Mesendoderm (in vitro differentiated cells): ENCODE data around the gene ANLN.
"Not testable (repeated sequence)": the region's sequence is repeated elsewhere in the genome, so short reads cannot be mapped to it uniquely, and the experiment has no call there.

Source experiments
- DNase-seq: peaks from one replicate; pipeline ENCODE4 v3.0.0; 2013
- H2AK5ac ChIP-seq: 2 replicates; pipeline ENCODE4 v1.6.1; 2013; ENCODE audit warnings: low read length, inconsistent platforms
- H2BK120ac ChIP-seq: 2 replicates; pipeline ENCODE4 v1.6.1; 2013; ENCODE audit warnings: low read depth, mild to moderate bottlenecking, low read length, moderate library complexity, mixed read lengths
- H2BK15ac ChIP-seq: replicated peaks from 2 replicates; pipeline ENCODE4 v1.6.1; 2013; ENCODE audit warnings: low read depth, mild to moderate bottlenecking, moderate library complexity
- H2BK5ac ChIP-seq: 2 replicates; pipeline ENCODE4 v1.6.1; 2013; ENCODE audit warnings: low read length, inconsistent platforms
- H3K18ac ChIP-seq: 2 replicates; pipeline ENCODE4 v1.6.1; 2013; ENCODE audit warnings: mild to moderate bottlenecking, low read length, mixed read lengths
- H3K23ac ChIP-seq: one replicate; pipeline ENCODE4 v1.6.1; 2013; ENCODE audit warnings: low read length
- H3K27ac ChIP-seq: 2 replicates; pipeline ENCODE4 v1.5.1; 2013; ENCODE audit warnings: low read depth, mild to moderate bottlenecking, inconsistent platforms, low read length, moderate library complexity
- H3K27me3 ChIP-seq: 2 replicates; pipeline ENCODE4 v1.6.1; 2013; ENCODE audit warnings: low read length, control low read depth, mild to moderate bottlenecking, inconsistent platforms; ENCODE audit not compliant: insufficient read depth, poor library complexity
- H3K36me3 ChIP-seq: 2 replicates; pipeline ENCODE4 v1.6.1; 2013; ENCODE audit warnings: low read length, inconsistent platforms; ENCODE audit not compliant: control insufficient read depth, insufficient read depth
- H3K4ac ChIP-seq: one replicate; pipeline ENCODE4 v1.6.1; 2013; ENCODE audit warnings: low read depth, mild to moderate bottlenecking, low read length, moderate library complexity
- H3K4me1 ChIP-seq: 2 replicates; pipeline ENCODE4 v1.6.1; 2013; ENCODE audit warnings: low read depth, low read length, inconsistent platforms; ENCODE audit not compliant: control insufficient read depth
- H3K4me2 ChIP-seq: 2 replicates; pipeline ENCODE4 v1.6.1; 2013; ENCODE audit warnings: low read length
- H3K4me3 ChIP-seq: 2 replicates; pipeline ENCODE4 v1.5.1; 2013; ENCODE audit warnings: mild to moderate bottlenecking, low read length
- H3K56ac ChIP-seq: one replicate; pipeline ENCODE4 v1.6.1; 2013; ENCODE audit warnings: low read length
- H3K79me1 ChIP-seq: 2 replicates; pipeline ENCODE4 v1.6.1; 2013; ENCODE audit warnings: low read length, inconsistent platforms
- H3K79me2 ChIP-seq: 2 replicates; pipeline ENCODE4 v1.6.1; 2013; ENCODE audit warnings: mild to moderate bottlenecking, low read length; ENCODE audit not compliant: control insufficient read depth, insufficient read depth
- H3K9ac ChIP-seq: 2 replicates; pipeline ENCODE4 v1.6.1; 2013; ENCODE audit warnings: low read length, inconsistent platforms
- H4K5ac ChIP-seq: one replicate; pipeline ENCODE4 v1.6.1; 2013; ENCODE audit warnings: low read length
- H4K8ac ChIP-seq: one replicate; pipeline ENCODE4 v1.6.1; 2013; ENCODE audit warnings: low read depth, mild to moderate bottlenecking, control low read depth, low read length, moderate library complexity
- WGBS: extraction: QIAGEN DNeasy Blood & Tissue Kit; methylation state at CpG from one replicate; pipeline ENCODE4 v1.1.7; 2013; ENCODE audit warnings: low lambda C conversion rate, missing lambda C conversion rate; ENCODE audit not compliant: insufficient coverage; ENCODE audit errors: extremely low coverage; 5-methylcytosine and 5-hydroxymethylcytosine counted together

ANLN gene

GRCh38 chr7:36462551-36463137, 73.0 kb downstream of the ANLN start:
- H2BK120ac ChIP-seq, result no peak overlapping the region
- H3K56ac ChIP-seq, result no peak overlapping the region
- no peak overlapping the region for H3K23ac ChIP-seq
- WGBS, result no CpG with 5 or more reads among the region's 6 CpGs
- no peaks in the 10 kb centered on the region for H3K36me3 ChIP-seq
- H2BK15ac ChIP-seq, result no peak overlapping the region
- no peak for DNase-seq
- peaks cover 3% of the 10 kb centered on the region for H3K4me1 ChIP-seq
- no peak overlapping the region for H4K8ac ChIP-seq
- no peak overlapping the region for H2BK5ac ChIP-seq
- no peak overlapping the region for H2AK5ac ChIP-seq
- H4K5ac ChIP-seq, result no peak overlapping the region
- no peak overlapping the region for H3K27ac ChIP-seq
- no peaks in the 10 kb centered on the region for H3K27me3 ChIP-seq
- H3K79me1 ChIP-seq, result no peaks in the 10 kb centered on the region
- no peak overlapping the region for H3K4ac ChIP-seq
- H3K9ac ChIP-seq, result no peak overlapping the region
- no peaks in the 10 kb centered on the region for H3K79me2 ChIP-seq
- H3K4me3 ChIP-seq, result no peak overlapping the region
- no peak overlapping the region for H3K18ac ChIP-seq
- H3K4me2 ChIP-seq, result no peak overlapping the region

DNA sequence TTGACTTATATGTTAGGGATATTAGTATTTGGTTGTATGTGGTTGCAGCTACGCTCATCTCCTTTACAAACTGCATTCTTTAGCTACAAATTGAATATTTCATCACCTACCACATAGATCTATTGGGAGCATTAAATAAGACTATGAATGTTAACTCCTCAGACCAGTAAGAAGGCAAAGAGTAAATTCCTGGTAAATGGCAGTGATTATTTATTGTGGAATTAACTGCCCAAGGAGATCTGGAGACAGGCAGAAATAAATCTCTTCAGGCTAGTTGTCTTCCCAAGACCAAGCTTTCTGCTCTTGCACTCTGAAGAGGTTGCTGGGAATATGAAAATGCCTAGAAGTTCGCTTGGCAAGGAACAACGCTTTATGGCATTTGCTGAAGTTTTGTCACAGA, 74.6 kb downstream of the ANLN start:
- Histone ChIP-seq H2BK120ac (no peak overlapping the region), H2AK5ac (no peak overlapping the region), H3K4me3 (no peak overlapping the region), H3K27me3 (no peaks in the 10 kb centered on the region), H3K79me1 (no peaks in the 10 kb centered on the region), H3K4me2 (no peak overlapping the region), H3K4ac (no peak overlapping the region), H3K18ac (no peak overlapping the region), H3K56ac (no peak overlapping the region), H3K79me2 (no peaks in the 10 kb centered on the region), H4K8ac (no peak overlapping the region), H2BK15ac (no peak overlapping the region), H3K23ac (no peak overlapping the region), H3K4me1 (peaks cover 2% of the 10 kb centered on the region), H4K5ac (no peak overlapping the region), H3K36me3 (no peaks in the 10 kb centered on the region), H3K27ac (no peak overlapping the region), H3K9ac (no peak overlapping the region), H2BK5ac (no peak overlapping the region)
- WGBS, result no CpG with 5 or more reads among the region's 3 CpGs
- no peak for DNase-seq

- not testable (repeated sequence) for H3K23ac ChIP-seq, H4K8ac ChIP-seq, H3K18ac ChIP-seq, H3K27me3 ChIP-seq, H3K4me2 ChIP-seq, H3K4me1 ChIP-seq, H3K9ac ChIP-seq, H4K5ac ChIP-seq, H2AK5ac ChIP-seq, H3K79me1 ChIP-seq, H3K27ac ChIP-seq, H2BK15ac ChIP-seq, H3K56ac ChIP-seq, H3K4me3 ChIP-seq, H3K36me3 ChIP-seq, DNase-seq, H2BK120ac ChIP-seq, H2BK5ac ChIP-seq, H3K4ac ChIP-seq, H3K79me2 ChIP-seq
- no CpG with 5 or more reads among the region's 5 CpGs for WGBS
These were observed 76.3 kb downstream of the ANLN start for GRCh38 chr7:36466001-36466400.

DNA sequence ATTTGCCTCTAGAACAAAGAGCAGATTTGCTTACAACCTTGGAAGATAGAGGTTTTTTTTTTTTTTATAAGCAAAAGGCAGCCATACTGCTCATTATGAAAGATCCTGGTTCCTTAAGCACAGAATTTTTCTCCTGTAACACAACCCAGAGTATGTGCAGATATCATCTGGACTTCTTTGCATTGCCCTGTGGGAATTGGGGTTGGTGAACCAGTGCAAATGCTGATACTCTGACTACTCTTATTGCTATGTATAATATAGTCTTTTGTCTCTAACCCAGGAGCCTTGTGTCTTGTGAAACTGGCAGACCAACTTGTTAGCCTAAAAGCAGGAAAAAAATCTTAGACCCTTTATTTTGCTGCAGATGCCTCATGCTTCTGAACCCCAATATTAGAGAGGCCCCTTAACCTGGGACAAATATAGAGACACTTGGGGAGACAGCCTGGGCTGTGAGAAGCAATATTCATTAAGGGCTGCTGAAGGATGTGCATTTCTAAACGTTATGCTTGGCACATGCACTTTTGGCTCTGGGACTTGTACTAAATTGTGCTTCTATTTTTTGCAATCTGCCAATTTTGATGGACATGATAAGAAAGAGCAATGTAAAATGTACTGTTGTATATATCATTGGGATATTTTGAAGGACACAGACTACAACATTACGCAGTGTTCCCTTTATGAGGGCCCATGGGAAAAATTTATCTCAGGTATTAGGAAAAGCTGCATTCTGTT, 78.9 kb downstream of the ANLN start:
- H4K5ac ChIP-seq, result no peak overlapping the region
- no peaks in the 10 kb centered on the region for H3K4me1 ChIP-seq
- H4K8ac ChIP-seq, result no peak overlapping the region
- H3K79me2 ChIP-seq, result no peaks in the 10 kb centered on the region
- H2AK5ac ChIP-seq, result no peak overlapping the region
- no peak overlapping the region for H3K23ac ChIP-seq
- no peak overlapping the region for H3K4me3 ChIP-seq
- WGBS, result no CpG with 5 or more reads among the region's 2 CpGs
- no peaks in the 10 kb centered on the region for H3K79me1 ChIP-seq
- H3K56ac ChIP-seq, result no peak overlapping the region
- H3K9ac ChIP-seq, result no peak overlapping the region
- H3K4me2 ChIP-seq, result no peak overlapping the region
- no peaks in the 10 kb centered on the region for H3K36me3 ChIP-seq
- no peak overlapping the region for H3K18ac ChIP-seq
- no peak overlapping the region for H3K4ac ChIP-seq
- H2BK120ac ChIP-seq, result no peak overlapping the region
- H2BK15ac ChIP-seq, result no peak overlapping the region
- H3K27me3 ChIP-seq, result no peaks in the 10 kb centered on the region
- no peak for DNase-seq
- no peak overlapping the region for H3K27ac ChIP-seq
- H2BK5ac ChIP-seq, result no peak overlapping the region

- H3K23ac ChIP-seq, result no peak overlapping the region
- no peak for DNase-seq
- no peak overlapping the region for H2BK5ac ChIP-seq
- H3K4me3 ChIP-seq, result no peak overlapping the region
- no peak overlapping the region for H3K56ac ChIP-seq
- H3K18ac ChIP-seq, result no peak overlapping the region
- H2AK5ac ChIP-seq, result no peak overlapping the region
- no peak overlapping the region for H2BK120ac ChIP-seq
- no peaks in the 10 kb centered on the region for H3K4me1 ChIP-seq
- H3K27me3 ChIP-seq, result no peaks in the 10 kb centered on the region
- no peaks in the 10 kb centered on the region for H3K79me2 ChIP-seq
- H3K79me1 ChIP-seq, result no peaks in the 10 kb centered on the region
- no peak overlapping the region for H3K9ac ChIP-seq
- no peak overlapping the region for H2BK15ac ChIP-seq
- H3K4ac ChIP-seq, result no peak overlapping the region
- H4K8ac ChIP-seq, result no peak overlapping the region
- H4K5ac ChIP-seq, result no peak overlapping the region
- H3K4me2 ChIP-seq, result no peak overlapping the region
- no peaks in the 10 kb centered on the region for H3K36me3 ChIP-seq
- no peak overlapping the region for H3K27ac ChIP-seq
These were observed 79.6 kb downstream of the ANLN start for GRCh38 chr7:36469236-36469635.
